NCI-H82 treated with DMSO at 0.1 percent for 48 hours (cell line): ENCODE data around the gene TUBB.
"Not testable (repeated sequence)": the region's sequence is repeated elsewhere in the genome, so short reads cannot be mapped to it uniquely, and the experiment has no call there.

Experiments used
- DNase-seq: peaks from one replicate; lab custom pipeline; 2025; ENCODE audit not compliant: unreplicated experiment; lab: John Stamatoyannopoulos, UW

TUBB gene

GRCh38 chr6:30738532-30738931 is 18.4 kb downstream of the TUBB start:
- no peak for DNase-seq

GRCh38 chr6:30740540-30740870 is 20.4 kb downstream of the TUBB start:
- no peak for DNase-seq

- DNase-seq: no peak
Observed at GRCh38 chr6:30741063-30741779, 21.1 kb downstream of the TUBB start.

- no peak for DNase-seq
Observed at GRCh38 chr6:30741789-30742315, 21.7 kb downstream of the TUBB start.

GRCh38 chr6:30742316-30743098 is 22.4 kb downstream of the TUBB start, which contains the start of gene FLOT1:
Gene FLOT1 (minus strand): TSS chr6:30742687. CDS start chr6:30742189, 498 bp downstream.
- DNase-seq: peak; percentile 69

GRCh38 chr6:30743099-30744053 is 23.2 kb downstream of the TUBB start:
- no peak for DNase-seq

GRCh38 chr6:30744054-30744805 is 24.1 kb downstream of the TUBB start, which contains the start of gene IER3:
Gene IER3 (minus strand): TSS chr6:30744547. CDS start chr6:30744518, 29 bp downstream.
- DNase-seq: peak; percentile 27

GRCh38 chr6:30747300-30747687 is 27.1 kb downstream of the TUBB start:
- DNase-seq: no peak

- DNase-seq: no peak
Observed at GRCh38 chr6:30747902-30748769, 28.0 kb downstream of the TUBB start.

- DNase-seq: no peak
Observed at GRCh38 chr6:30748851-30749540, 28.8 kb downstream of the TUBB start.

GRCh38 chr6:30749554-30750378 is 29.6 kb downstream of the TUBB start:
- no peak for DNase-seq

GRCh38 chr6:30750379-30750668 is 30.2 kb downstream of the TUBB start:
- no peak for DNase-seq

GRCh38 chr6:30752157-30752927 is 32.2 kb downstream of the TUBB start:
- DNase-seq: no peak

GRCh38 chr6:30754631-30755030 is 34.5 kb downstream of the TUBB start:
- no peak for DNase-seq

GRCh38 chr6:30756405-30757003 is 36.4 kb downstream of the TUBB start:
- DNase-seq: not testable (repeated sequence)

GRCh38 chr6:30757261-30757904 is 37.2 kb downstream of the TUBB start:
- no peak for DNase-seq
